HG03135 (cell line): Measurements from ENCODE around the gene SPAG4.

Experiments
- ATAC-seq: cut with Tn5 transposase; IDR thresholded peaks from one replicate; pipeline ENCODE4 v1.9.1; 2021; ENCODE audit warnings: mild to moderate bottlenecking, moderate library complexity; ENCODE audit not compliant: unreplicated experiment

Gene SPAG4

DNA sequence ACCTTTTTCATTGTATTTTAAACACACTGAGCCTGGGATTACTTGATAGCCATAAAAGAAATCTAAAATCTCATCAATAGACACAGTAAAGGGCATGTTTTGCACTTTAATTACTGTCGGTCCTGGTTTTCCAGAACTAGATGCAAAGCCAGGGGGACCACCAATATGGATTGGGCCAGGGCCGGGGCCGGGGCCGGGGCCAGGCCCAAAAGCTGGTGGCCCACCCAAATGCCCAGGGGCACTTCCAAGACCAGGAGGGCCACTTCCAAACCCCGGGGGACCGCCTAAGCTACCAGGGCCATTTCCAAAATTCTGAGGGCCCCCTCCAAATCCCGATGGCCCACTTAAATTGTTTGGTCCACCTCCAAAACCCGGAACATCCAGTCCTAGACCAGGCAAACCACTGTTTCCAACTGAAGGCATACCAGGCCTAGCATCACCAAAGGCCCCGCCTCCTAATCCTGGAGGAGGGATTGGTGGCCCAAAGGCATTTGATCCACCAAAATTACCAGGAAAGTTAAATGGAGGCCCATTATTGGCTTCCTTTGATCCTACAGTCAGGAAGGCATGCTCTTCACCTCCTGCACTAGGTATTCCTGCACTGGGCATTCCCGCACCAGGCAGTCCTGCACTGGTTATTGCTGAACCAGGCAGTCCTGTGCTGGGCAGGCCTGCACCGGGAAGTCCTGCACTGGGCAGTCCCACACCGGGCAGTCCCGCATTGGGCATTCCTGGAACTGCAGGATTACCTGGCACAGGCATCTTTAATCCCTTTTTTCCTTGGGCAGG lies 37.2 kb downstream of the SPAG4 start:
- ATAC-seq, result no peak

DNA sequence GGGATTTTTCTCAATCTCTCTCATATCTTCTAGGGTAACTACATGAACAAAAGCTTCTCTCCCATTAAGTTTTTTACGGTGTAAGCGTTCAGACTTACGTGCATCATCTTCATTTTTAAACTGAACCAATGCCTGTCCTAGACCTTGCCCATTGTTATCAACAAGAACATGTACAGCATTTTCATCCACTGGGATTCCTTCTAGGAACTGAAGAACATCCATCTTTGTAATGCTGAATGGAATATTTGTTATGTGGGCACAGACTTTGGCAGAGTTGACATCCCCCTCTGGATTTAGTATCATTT lies 37.8 kb downstream of the SPAG4 start:
- ATAC-seq, result no peak

DNA sequence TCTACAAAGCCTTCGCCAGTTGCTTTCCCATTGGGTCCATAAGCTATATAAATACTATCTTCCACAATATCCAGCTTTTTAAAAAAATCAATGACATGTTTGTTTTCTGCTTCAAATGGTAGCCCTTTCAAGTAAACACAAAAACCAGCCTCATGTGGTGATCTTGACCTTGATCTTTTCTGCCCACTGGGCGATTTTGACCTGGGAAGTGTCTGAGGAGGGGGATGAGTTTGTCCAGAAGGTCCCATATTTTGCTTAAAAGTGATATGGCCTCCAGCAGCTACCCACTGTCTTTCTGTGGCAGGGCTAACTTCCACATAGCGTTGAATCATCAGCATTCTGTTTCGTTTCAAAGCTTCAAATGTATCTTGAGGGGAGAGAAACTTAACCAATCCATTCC lies 38.3 kb downstream of the SPAG4 start:
- no peak for ATAC-seq

GRCh38 chr20:35654415-35654814 lies 38.8 kb downstream of the SPAG4 start:
- ATAC-seq, result no peak

GRCh38 chr20:35657271-35657670 lies 41.6 kb downstream of the SPAG4 start:
- ATAC-seq, result no peak

DNA sequence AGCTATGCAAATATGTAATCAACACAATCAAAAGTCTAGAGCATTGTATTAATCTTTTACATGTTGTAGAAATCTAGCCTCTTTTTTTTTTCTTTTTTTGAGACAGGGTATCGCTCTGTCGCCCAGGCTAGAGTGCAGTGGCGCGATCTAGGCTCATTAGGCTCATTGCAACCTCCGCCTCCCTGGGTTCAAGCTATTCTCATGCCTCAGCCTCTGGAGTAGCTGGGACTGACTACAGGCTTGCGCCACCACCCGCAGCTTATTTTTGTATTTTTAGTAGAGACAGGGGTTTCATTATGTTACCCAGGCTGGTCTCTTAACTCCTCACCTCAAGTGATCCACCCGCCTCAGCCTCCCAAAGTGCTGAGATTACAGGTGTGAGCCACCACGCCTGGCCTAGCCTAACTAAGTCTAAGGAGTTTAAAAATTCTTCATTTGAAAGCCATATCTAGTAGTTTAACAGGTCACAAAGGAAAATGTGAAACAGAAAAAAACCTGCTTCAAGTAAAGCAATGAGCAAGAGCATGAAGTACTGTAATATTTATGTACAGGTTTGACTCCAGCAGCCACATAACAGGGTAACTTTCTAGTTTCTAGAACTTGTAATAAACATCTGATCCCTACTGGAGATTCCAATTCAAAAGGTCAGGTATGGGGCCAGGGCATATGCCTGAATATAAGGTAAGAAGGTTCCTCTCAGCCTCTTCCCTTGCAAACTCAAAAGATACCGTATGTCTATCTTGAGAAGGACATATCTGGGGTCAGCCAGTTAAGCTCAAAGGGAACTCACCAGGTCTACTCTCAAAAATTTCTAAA lies 44.7 kb downstream of the SPAG4 start:
- ATAC-seq, result no peak

DNA sequence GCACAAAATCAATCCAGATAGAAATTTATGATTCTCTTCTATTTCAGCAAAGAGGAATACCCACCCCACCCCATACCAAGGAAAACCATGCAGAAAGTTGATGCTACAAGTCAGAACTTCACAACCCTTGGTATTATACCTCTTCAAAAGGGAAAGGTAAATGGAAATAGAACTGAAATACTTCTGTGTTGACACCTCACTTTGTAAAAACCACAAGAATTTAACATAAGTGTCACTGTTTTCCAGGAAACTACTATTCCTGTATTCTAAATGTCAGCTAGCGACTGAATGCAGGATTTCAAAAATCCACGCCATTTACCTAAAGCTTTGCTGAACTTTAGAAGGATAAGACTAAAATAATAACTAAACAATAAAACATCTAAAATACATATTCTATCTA lies 45.4 kb downstream of the SPAG4 start:
- ATAC-seq, result no peak

DNA sequence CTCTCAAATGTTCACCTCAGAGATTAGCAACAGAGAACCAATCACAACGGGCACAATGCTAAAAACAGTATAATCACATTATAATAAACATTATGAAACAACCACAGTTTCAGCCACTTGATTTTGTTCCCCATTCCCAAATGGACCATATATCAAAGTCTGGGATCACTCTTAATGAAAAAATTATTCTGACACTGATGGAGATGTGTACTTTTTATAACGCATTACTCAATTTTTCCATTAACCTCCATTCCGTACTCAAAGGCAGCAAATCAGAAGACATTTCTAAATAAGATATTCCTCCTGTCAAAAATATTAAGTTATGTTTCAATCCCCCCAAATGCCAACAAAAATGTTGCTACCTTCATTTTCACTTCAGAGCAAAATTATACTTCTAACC lies 46.3 kb downstream of the SPAG4 start:
- ATAC-seq, result no peak

DNA sequence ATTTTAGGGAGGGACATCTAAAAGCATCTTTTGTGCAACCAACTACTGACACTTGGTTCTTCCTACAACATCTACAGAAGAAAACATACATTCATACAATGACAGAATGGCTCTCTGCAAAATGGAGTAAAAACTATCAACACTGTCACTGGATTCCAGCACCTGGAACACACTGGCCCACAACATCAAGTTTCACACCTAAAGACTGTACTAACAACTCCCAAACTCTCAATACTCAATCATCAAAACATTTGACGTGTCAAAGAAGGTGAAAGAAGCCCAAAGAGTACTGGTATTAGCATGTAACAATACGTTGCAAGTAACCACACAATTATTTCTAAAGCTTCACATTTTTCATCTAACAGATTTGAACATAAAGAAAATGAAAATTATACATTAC lies 46.9 kb downstream of the SPAG4 start:
- no peak for ATAC-seq

DNA sequence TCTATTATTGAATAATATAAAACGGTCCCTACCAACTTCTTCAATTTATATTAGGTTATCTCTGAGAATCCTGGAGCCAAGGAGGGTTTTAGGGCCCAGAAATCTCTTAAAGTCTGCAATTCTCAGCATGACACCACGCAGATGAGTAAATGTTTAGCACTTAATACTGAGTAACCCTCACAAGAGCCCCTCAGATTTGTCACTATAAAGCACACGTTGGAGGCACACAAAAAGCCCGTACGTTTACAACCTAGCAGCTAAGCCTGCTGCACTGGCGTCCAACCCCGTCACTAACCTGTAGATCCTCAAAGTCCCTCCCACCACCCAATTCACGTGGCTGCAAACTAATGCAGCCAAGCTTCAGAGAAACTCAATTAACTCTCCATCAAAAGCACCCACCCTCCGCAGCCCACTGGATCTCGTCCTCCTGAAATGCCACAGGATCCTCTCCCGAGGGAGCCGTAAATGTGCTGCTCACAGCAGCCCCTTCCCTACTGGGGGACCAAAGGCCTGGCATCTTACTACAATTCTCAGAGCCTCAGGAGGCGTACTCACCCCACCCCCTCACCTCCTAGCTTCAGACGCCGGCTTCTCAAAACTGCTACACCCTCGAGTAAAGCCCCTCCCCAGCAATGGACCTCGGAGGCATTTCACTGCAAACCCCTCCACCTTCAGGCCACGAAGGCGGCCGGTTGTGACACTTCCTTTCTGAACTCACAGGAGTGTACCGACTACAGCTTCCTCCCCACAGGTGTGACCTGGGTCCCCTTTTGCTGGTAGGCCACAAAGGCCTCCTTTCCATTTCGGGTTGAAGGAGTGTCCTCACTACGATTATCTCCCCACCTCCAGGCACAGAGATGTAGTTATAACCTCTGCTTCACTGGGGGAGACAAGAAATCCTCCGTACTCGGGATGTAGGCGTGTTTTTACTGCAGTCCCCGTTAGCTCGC lies 48.2 kb downstream of the SPAG4 start:
- ATAC-seq, result peak; percentile 36

GRCh38 chr20:35664466-35665206 lies 49.0 kb downstream of the SPAG4 start, which contains the start of the genes CPNE1 and RBM12:
CPNE1 (minus strand) TSS chr20:35664900; CDS start chr20:35632923, 31,977 bp downstream.
RBM12 (minus strand) TSS chr20:35664900; CDS start chr20:35655322, 9,578 bp downstream.
- ATAC-seq, result peak; percentile 71

DNA sequence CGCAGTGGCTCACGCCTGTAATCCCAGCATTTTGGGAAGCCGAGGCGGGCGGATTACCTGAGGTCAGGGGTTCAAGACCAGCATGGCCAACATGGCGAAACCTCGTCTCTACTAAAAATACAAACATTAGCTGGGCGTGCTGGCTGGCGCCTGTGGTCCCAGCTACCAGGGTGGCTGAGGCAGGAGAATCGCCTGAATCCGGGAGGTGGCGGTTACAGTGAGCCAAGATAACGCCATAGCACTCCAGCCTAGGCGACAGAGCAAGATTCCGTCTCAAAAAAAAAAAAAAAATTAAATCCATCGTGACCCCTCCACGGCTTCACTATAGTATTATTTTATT lies 50.3 kb downstream of the SPAG4 start:
- ATAC-seq, result no peak

GRCh38 chr20:35669221-35669620 lies 53.6 kb downstream of the SPAG4 start:
- ATAC-seq, result no peak

DNA sequence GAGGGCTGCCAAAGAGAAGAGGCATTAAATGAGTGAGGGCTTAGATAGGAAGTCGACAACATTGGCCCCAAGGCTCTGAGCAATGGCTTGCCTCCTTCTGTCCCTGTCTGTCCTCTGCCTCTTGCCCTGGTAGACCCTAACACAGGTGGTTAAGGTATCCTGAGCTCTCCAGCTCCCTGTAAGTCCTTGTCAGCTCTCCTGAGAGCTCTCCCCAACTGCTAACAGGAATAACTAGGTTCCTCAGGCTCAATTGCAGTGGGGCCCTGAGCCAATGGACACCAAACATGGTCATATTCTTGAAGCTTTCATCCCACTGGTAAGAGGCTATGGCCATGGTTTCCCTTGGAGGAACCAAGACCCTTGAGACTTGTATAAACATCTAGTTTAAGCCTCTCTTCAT lies 54.1 kb downstream of the SPAG4 start:
- ATAC-seq, result no peak
